GM18508 (cell line): ENCODE results near the gene KCNJ10.

Source experiments
- ATAC-seq: cut with Tn5 transposase; IDR thresholded peaks from one replicate; pipeline ENCODE4 v1.9.1; 2021; ENCODE audit warnings: moderate number of reproducible peaks; ENCODE audit not compliant: insufficient read depth, unreplicated experiment

KCNJ10 gene

DNA sequence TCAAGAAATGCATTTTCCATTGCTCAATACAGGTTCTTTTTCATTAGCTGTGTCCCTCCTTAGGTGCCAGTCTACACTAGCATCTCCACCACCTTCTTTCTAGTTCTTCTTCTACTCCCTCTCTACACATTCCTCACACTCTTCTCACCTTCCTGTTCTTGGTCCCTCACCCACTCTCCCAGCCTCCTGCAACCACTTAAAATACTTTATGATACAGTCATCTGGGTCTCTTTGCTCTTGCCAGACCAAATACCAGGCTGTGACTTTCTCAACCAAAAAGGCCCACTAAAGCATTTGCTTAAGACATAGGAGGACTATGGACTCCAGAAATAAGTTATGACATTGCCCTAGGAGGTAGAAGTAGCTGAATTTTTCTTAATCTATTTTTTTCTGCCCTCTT is 73.3 kb downstream of the KCNJ10 start:
- no peak for ATAC-seq

DNA sequence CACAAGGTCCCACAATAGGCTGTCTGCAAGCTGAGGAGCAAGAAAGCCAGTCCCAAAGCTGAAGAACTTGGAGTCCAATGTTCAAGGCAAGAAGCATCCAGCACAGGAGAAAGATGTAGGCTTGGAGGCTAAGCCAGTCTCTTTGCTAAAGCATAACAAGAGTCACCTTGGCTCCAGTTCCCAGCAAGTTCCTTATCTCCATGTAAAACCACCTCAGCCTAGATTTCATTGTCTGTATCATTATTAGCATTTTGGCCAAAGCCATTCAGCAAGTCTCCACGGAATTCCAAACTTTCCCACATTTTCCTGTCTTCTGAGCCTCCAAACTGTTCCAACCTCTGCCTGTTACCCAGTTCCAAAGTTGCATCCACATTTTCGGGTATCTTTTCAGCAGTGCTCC is 75.1 kb downstream of the KCNJ10 start:
- no peak for ATAC-seq

DNA sequence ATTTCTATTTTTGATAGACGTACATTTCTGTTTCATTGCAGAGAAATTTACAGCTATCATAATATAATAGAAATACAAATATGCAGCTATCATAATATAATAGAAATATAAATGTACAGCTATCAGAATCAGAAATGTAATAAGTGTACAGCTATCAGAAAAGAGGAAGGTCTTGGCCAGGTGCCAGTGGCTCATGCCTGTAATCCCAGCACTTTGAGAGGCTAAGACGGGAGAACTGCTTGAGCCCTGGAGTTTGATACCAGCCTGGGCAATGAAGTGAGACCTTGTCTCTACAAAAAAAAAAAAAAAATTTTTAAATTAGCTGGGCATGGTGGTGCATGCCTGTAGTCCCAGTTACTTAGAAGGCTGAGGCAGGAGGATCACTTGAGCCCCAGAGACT is 76.0 kb downstream of the KCNJ10 start:
- ATAC-seq: no peak

DNA sequence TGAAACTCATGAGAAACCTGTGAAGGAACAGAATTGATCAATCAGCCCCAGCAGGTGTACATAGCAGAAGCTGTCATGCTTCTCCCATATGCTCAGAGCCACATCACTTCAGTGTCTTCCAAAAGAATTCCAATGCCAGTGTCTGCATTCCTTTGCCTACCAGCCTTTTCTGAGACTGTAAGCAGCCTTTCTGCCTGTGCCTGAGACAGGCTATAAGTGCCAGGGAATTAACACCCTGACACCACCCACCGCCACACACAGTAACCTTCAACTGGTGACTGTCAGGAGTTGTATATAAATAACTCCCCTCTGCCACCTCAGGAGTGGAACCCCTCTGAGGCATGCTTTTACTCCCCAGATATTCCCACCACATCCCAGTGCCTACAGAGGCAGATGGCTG is 77.8 kb downstream of the KCNJ10 start:
- no peak for ATAC-seq

DNA sequence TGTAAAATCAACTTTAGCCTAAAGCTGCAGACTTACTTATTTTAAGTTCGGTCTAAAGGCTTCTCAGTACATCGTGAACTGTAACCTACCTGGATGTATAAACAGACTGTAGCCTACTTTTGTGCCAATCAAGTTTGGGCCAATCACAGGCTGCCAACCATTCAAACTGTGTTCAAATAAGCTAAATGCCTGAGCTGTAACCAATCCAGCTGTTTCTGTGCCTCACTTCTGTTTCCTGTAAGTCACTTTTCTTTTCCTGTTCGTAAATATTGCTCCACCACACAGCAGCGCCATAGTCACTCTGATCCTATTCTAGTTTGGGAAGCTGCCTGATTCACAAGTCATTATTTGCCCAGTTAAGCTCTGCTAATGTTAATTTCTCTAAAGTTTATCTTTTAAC is 78.4 kb downstream of the KCNJ10 start:
- no peak for ATAC-seq

DNA sequence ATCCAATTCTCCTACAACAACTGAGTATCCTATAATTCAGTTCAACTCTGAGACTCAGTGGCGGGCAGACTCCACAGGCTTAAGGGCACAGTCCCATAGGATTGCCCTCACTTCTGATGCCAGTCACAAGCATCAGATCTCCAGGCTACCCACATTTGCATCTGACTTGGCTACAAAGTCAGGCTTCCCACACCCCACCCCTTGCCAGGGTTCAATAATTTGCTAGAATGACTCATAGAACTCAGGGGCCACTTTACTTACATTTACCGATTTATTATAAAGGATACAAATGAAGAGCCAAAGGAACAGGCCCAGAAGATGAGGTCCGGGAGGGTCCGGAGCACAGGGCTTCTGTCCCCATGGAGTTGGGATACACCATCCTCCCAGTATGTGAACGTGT is 80.0 kb downstream of the KCNJ10 start:
- no peak for ATAC-seq

DNA sequence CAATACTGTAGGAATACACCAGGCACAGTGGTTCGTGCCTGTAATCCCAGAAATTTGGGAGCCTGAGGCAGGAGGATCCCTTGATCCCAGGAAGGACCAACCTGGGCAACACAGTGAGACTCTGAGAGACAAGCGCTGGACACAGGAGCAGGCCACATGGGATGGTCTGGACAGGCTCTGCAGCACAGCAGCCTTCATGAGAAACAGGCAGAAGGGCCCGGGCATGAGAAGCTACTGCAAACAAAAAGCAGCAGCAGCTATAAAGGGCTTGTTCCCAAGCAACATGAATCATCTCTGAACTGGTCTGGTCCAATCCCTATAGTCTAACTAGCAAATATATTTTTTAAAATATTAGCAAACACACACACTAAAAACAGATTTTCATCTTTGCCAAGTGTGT is 80.4 kb downstream of the KCNJ10 start:
- ATAC-seq: no peak

DNA sequence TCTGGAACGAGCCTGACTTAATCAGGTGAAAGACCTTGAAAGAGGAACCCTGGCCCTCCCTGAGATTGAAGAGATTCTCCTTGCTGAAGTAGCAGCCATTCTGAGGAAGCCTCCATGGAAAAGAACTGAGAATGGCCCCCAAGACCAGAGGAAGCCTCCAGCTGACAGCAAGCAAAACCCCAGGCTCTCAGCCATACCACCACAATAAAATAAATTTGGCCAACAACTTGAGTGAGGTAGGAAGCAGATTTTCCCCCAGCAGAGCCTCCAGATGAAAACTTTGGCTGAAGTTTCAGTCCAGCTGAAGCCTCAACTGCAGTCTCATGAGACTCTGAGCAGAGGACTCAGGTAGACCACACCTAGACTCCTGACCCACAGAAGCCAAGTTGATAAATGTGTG is 82.0 kb downstream of the KCNJ10 start:
- ATAC-seq: no peak

DNA sequence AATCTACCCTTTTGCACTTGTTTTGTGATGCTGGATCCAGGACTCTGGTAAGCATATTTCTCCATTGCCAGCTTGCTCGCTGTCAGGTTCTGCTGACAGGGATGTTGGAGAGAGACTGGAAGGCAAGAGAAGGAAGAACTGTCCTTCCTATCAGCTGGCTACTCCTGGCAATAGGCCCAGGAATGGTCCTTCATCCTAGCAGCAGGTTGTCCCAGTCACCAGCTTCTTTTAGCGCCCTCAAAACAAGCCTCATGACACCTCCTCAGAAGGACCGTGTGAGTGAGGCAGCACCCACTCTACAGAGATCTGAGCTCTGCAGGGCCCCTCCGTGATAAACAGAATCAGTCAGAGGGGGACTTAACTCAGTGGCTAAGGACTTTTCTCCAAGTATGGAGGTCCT is 82.8 kb downstream of the KCNJ10 start:
- ATAC-seq: no peak

DNA sequence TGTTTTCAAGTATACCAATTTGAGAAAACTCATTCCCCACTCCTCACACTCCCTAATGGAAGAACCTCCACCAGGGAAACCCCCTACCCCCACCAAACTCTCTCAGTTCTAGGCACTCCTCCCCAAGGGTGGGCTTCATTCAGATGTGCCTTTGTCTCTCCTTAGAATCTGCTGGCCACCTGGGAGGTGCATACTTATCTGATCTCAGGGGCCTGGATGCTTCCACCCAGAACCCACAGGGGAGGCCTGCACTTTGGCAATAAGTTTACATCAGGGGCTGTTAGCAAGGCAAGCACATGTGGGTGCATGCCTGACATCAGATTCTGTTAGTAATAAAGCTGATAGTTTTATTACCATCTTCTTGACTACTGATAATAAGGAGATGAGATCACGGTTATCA is 83.4 kb downstream of the KCNJ10 start:
- no peak for ATAC-seq

DNA sequence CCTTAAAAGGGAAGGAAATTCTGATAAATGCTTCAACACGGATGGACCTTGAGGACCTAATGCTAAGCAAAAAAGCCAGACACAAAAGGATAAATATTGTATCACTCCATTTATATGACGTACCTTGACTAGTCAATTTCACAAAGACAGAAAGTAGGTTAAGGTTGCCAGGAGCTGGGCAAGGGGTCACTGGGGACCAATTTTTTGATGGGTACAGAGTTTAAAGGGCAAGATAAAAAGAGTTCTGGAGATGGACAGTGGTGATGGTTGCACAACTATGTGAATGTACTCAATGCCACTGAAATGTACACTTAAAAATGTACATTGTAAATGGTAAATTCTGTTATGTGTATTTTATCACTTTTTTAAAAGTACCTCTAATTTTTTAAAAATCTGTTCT is 83.9 kb downstream of the KCNJ10 start:
- ATAC-seq: no peak

DNA sequence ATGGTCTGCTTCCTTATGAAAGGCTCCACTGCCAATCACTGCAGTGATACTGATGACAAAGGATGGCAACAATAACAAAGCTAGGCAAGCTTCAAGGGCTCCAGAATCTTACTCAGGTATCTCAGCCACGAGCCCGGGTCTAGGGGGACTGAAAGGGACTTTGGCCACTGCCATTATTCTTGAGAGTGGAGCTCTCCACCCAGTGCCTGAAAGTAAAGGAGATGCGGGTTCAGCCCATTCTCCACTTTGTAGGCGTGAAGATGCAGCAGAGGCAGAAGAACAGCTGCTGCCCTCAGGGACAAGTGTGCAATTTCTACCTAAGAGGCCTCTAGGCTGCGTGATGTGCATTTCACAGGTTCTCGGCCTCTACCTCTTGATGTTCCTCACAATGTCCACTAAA is 84.5 kb downstream of the KCNJ10 start:
- ATAC-seq: no peak

DNA sequence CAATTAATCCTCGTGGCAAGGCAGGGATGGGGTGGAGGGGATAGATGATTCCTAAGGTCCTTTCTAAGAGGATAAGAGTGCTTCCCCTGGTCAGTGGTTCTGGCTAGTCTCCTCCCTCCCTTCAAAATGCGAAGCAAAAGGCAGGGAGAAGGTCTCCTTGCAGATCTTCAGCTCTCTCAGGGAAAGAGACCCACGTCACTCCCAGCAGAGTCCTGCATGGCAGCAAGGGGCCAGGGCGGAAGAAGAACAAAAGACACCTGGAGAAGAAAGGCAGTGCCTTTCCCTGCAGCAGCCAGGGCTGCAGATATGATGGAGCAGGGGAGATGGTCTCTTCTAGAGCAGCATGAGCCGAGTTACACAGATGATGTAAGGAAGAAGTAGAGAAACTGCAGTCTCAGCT is 86.3 kb downstream of the KCNJ10 start:
- ATAC-seq: no peak

DNA sequence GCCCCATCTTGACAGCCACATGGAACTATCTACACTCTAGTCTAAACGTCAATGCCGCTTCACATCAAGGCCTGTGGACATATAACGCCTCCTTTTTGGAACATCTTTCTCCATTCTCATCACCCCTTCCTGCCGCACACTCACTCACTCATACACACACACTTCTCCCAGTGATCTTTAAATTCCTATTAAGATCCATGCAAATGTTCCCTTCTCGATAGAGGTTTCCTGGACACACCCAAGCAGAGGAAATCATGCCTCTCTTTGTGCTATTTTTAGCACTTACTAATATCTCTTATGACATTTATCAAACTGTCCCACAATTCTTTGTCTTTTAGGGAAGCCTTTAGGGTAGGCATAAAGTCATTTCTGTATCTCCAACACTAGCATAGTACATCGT is 87.7 kb downstream of the KCNJ10 start:
- no peak for ATAC-seq

DNA sequence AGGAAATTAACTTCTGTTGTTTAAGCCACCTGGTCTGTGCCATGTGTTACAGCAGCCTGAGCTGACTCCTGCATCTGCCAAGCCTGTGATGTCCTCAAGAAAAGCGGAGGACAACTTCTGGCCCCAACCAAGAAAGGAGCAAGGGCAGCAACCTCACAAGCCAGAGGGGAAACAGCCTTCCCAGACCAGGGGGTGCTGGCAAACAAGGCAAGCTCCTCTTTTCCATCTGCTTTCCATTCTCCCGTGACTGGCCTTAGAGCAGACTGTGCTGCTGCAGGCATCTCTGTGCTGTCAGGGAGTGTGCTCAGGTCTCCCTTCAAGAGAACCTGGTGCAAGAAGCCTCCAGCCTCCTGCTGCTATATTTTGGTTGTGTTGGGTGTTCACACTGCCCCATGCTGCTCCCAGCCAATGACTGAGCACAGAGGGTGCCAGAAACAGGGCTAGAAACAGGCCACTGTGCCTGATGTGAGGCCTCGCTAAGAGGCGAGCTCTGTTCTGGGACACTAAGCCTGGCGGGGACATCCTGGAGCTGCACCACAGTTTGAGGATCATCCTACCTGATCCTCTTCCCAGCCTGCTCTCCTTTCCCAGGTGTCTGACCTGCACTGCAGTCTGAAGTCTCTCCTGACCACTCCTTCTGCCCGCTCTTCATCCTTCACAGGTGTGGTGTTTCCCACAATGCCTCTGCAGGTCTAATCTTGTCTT is 88.5 kb downstream of the KCNJ10 start:
- no peak for ATAC-seq

DNA sequence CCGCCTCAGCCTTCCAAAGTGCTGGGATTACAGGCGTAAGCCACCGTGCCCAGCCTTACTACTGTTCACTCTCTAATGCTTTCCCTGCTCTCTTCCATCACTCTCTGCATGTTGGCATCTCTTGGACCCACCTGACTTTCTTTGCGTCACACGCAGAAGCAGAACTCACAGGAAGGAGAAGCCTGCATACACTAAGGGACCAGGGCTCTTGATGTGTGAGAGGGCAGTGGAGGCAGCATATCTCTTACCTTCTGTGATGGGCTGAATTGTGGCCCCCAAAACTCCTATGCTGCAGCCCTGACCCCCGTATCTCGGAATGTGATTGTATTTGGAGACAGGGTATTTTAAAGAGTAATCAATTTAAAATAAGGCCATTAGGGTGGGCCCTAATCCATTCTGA is 89.2 kb downstream of the KCNJ10 start:
- ATAC-seq: no peak

DNA sequence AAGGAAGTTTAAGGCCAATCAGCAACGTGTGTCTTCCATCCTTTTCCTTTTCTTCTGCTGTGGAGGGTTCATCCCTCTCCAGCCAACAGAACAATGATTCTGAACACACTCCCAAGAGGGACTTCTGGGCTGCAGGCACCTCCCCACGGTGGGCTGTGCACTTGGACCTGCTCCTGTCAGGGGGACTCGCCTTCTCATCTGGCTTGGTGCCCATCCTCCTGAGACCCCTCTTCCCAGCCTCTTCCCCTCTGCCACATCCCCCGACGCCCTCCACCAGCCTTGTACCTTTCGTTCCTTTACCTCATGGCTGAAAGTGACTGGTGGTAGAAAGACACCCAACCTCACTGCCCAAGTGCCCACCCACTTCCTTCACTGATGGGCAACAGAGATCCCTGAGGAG is 89.9 kb downstream of the KCNJ10 start:
- ATAC-seq: no peak

DNA sequence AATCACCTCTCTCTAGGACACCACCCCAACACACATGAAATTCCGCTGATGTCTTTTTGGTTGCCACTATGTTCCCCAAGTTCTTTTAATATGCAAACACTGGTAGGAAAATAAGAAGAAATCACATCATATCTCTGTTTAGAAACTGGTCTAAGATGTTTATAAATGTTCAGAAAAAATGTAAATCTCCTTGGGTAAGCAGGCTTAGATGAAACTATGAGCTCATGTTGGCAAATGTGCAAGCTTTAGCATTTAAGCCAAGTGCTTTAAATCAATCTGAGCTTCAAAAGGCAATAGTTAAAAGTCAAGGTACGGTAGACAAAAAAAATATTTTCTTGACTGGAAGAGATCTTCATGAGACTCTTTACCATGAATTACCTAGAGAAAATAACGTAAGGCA is 90.7 kb downstream of the KCNJ10 start:
- no peak for ATAC-seq

DNA sequence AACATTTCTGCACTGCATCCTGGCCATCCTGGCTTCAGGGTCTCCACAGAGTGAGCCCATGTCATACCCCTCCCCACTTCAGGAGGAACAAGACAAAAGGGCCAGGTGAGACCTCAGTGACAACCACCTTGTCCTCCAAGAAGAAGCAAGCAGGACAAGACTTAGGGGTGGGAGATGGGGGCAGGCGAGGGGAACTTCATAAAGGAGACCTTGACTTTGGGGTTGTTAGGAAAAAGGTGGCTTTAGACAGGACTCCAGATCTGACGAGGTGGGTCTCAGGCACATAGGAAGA is 91.9 kb downstream of the KCNJ10 start:
- ATAC-seq: no peak

DNA sequence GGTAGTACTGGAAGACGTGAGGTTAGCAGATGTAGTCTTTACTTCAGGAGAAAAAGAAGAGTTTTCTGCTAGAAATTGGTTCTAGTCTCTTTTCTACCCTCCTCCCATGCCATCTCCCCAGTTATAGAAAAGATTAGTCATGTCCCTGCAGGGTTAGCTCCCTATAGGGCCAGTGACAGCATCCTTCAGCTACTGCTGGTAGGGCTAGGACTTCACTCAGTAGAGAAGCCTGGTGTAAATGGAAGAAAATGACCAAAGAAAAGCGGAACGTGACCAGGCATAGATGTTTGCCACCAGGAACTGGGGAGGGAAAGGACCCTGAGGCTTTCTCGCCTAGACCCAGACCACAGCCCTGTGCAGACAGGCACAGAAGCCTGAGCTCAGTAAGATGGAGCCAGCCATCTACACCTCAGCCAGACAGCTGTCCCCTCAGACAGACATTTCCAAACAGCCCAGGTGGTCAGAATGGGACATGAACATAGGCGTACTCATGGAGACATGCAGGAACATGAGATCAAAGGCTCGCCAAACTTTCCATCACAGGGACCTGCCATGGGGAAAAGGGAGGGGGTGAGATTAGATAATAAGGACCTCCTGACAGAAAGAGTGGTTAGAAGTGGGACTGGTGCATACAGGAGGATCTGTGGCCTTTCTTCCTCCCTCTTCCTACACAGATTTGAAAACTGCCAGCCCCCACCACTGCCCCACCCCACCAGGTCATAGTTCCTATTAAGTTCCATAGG is 92.4 kb downstream of the KCNJ10 start:
- no peak for ATAC-seq

DNA sequence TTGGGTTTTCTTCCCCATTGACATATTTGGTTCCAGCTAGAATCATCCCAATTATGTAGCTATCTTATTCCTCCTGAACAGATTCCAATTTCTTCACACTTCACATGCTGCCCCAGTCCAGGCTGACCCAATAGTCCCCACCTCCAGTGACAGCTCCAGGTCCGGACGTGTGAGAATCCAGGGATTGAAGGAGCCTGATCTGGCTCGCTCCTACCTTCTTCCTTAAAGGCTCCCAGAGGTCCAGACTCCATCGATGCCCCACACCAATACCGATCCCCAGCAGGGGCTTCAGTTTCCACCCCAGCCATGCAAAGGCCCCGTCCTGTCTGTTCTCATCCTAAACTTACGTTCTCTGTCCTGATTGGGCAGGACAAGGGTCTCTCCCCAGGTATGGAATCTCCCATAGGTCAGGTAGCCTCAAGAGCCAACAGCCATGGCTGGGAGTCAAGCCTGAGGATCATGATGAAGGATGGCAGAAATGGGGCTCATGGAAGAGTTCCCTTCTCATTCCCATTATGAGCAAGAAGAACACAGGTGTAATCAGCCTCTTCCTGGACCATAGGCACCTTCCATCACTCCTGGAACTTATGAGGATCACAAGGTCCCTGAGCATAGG is 95.5 kb downstream of the KCNJ10 start:
- ATAC-seq: no peak

DNA sequence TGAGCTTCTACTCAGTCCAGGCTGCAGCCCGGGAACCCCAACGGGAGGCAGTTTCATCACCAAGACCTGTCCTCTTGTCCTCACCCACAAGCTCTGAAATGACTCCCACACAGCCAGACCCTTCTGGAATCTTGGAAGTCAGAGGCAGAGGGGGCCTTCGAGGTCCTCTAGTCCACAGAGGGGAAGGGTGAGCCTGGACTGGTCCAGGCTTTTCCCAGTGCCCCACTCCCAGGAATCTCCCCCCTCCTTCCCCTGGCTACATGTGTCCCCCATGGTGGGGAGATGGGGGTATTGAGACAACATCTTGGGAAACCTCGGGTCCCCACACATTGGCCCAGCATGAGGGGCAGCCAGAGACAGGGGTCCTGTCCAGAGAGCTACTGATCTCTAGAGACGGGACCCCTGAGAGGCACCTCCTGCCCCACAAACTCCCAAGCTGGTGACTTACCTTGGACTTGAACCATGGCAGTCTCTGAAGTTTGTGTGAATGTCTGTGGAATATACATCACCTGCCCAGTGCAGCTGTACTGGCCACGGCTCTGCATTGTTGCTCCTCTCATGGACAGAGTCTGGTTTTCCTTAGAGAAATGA is 96.5 kb downstream of the KCNJ10 start:
- no peak for ATAC-seq
